HG03342 (cell line): ENCODE data around the gene SIAH2.
A peak's percentile ranks its signal among the peaks of the same experiment; 100 is the strongest.
"Not testable (repeated sequence)": the region's sequence is repeated elsewhere in the genome, so short reads cannot be mapped to it uniquely, and the experiment has no call there.

Source experiments
- ATAC-seq: cut with Tn5 transposase; IDR thresholded peaks from one replicate; pipeline ENCODE4 v1.9.1; 2021; ENCODE audit warnings: mild to moderate bottlenecking, moderate library complexity; ENCODE audit not compliant: unreplicated experiment

Gene SIAH2

GRCh38 chr3:150763122-150763840 is at the start of gene SIAH2:
TSS of gene SIAH2 (minus strand) at chr3:150763169. CDS start at chr3:150762849, 320 bp downstream.
- ATAC-seq, result peak; percentile 54

DNA sequence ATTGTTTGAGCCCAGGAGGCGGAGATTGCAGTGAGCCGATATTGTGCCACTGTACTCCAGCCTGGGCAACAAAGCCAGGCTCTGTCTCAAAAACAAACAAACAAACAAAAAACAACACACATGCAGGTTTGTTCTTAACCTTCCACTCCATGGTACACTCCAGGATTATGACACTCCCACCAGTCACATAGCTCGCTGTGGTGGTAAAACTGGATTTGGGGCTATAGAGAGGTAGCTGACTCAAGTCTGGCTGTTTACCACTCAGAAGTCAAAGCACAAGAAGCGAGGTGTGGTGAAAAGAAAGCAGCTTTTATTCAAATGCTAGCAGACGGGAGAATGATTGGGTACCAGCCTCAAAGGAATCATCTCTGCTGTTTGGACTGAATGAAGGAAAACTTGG is 49.0 kb upstream of the SIAH2 start:
- no peak for ATAC-seq

DNA sequence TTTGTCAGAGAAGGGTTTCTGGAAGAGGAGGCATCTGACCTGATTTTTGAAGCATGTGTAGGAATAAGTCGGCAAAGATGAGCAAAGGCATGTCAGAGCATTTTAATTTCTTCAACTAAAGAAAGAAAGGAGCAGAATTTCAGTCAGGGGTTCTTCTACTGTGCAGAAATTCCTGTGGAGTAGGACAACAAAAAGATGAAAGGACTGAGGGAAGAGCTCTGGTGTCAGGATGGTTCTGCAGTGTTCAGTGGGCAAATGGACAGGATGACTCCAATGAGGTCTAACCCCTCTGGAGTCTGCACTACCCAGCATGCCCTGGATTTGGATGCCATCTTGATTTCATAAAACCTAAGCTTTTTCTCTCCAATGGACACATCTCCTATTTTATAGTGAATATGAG is 47.7 kb upstream of the SIAH2 start:
- no peak for ATAC-seq

DNA sequence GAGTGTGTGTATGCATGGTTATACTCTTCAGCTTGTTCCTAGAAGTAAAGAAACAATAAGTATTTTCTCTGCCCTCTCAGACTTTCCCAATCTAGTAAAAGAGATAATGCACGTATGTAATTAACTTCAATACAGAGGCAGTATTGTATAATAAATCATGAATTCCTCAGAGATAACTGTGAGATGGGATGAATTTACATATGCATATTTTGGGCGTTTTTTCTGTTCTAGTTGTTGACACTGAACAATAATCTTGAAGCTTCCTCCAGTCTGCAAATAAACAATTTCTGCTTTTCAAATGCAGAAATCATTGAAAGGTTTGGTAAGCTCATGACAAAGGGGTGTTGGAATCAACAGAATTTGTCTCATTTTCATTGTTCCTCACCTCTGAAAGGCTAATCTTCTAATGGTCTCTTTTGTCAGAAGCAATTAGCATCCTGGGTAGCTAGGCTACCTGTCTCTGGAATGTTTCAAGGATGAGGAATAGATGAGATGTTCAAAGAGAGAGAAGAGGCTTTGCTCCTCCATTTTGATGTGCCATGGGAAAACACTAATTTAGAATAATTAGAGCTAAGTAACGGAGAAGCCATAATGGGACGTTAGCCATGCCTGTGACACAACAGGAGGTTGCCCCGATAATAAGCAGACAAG is 43.3 kb upstream of the SIAH2 start:
- ATAC-seq, result no peak

- no peak for ATAC-seq
Measured at GRCh38 chr3:150805354-150805753, 42.4 kb upstream of the SIAH2 start.

- ATAC-seq, result no peak
Measured at GRCh38 chr3:150803440-150803985, 40.5 kb upstream of the SIAH2 start.

DNA sequence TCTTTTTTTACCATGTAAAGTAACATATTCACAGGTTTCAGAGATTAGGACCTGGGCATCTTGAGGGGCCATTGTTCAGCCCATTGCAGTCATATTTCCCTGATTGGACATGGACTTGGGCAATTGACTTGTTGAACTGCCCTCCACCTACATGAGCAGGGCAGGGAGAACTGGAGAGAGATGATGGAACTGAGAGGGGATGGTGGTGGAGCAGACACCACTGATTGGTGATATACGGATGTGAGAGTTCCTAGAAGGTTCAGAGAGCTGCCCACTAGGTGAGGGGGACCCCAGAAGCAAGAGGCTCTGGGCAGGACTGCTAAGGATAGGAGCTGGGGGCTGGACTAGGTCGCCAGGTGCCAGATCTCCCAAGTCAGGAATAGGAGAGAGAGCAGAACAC is 37.8 kb upstream of the SIAH2 start:
- no peak for ATAC-seq

- ATAC-seq, result no peak
Measured at GRCh38 chr3:150798122-150798618, 35.2 kb upstream of the SIAH2 start.

DNA sequence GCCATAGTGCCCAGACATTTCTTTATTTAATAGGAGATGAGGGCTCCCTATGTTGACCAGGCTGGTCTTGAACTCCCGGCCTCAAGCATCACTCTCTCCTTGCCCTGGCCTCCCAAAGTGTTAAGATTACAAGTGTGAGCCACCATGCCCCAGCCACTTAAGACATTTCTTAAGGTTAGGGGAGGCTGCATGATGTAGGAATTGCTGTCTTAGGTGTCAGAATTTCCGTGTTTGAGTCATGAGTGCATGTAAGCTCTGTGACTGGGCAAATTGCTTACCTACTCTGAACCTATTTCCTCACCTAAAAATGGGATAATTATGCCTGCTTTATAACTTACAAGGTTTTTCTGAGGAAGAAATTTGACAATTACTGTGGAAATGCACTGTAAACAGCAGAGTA is 34.2 kb upstream of the SIAH2 start:
- ATAC-seq, result no peak

DNA sequence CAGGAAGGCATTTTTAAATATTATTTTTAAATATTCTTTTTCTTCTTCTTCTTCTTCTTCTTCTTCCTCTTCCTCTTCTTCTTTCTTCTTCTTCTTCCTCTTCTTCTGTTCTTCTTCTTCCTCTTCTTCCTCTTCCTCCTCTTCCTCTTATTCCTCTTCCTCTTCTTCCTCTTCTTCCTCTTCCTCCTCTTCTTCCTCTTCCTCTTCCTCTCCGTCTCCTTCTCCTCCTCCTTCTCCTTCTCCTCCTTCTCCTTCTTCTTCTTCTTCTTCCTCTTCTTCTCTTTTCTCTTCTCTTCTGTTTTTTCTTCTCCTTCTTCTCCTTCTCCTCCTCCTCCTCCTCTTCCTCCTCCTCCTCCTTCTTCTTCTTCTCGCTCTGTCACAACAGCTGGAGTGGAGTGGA is 33.6 kb upstream of the SIAH2 start:
- ATAC-seq, result not testable (repeated sequence)

DNA sequence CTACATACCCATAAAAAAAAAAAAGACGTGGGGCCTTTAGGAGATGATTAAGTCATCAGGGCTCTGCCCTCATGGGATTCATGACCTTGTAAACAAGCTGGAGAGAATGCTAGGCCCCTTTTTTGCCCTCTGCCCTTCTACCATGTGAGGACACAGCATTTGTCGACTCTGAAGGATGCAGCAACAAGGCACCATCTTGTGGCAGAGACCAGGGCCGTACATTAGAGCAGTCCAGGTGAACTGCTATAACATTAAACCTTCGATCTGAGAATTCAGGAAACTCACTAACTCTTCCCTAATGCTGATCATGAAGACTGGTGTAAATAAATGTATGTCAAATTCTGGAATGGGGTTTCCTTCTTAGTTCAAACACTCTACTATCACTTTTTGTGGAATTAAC is 30.7 kb upstream of the SIAH2 start:
- no peak for ATAC-seq

GRCh38 chr3:150790629-150791028 is 27.7 kb upstream of the SIAH2 start:
- no peak for ATAC-seq

DNA sequence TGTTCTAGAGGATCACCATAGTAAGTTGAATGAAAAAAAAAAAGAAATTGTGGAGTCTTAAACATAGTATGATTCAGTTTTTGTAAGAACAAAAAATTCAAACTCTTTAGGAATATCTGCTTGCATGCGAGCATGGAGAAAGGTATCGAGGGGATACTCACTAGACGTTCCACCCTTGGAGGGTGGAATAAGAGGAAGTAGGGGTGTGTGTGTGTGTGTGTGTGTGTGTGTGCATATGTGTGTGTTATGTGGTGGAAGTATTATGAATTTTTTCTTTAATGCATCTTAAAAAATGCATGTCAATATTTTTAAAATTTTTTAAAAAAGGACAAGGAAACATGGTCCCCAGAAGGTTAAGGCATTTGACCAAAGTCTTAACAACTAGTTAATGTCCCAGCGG is 26.5 kb upstream of the SIAH2 start:
- no peak for ATAC-seq

- peak; percentile 74 for ATAC-seq
Measured at GRCh38 chr3:150787741-150788370, 24.9 kb upstream of the SIAH2 start.

DNA sequence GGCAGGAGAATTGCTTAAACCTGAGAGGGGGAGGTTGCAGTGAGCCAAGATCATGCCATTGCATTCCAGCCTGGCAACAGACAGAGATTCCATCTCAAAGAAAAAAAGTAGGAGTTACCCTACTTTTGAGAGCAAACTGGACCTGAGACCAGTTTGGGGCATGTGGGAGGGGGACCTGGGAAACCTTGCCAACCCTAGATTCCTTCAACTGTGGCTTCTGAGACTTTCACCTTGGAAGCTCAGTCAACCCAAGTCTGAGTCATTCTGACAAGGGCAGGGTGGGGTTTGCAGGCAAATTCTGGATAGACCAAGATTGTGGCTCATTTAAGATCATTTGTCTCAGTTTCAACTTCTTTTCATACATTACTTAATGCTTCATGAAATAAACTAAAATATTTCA is 23.8 kb upstream of the SIAH2 start:
- no peak for ATAC-seq

GRCh38 chr3:150784747-150785125 is 21.8 kb upstream of the SIAH2 start:
- ATAC-seq, result no peak

GRCh38 chr3:150783920-150784746 is 21.2 kb upstream of the SIAH2 start:
- peak; percentile 63 for ATAC-seq

GRCh38 chr3:150783316-150783715 is 20.3 kb upstream of the SIAH2 start:
- ATAC-seq, result no peak

GRCh38 chr3:150779402-150779858 is 16.5 kb upstream of the SIAH2 start:
- no peak for ATAC-seq

DNA sequence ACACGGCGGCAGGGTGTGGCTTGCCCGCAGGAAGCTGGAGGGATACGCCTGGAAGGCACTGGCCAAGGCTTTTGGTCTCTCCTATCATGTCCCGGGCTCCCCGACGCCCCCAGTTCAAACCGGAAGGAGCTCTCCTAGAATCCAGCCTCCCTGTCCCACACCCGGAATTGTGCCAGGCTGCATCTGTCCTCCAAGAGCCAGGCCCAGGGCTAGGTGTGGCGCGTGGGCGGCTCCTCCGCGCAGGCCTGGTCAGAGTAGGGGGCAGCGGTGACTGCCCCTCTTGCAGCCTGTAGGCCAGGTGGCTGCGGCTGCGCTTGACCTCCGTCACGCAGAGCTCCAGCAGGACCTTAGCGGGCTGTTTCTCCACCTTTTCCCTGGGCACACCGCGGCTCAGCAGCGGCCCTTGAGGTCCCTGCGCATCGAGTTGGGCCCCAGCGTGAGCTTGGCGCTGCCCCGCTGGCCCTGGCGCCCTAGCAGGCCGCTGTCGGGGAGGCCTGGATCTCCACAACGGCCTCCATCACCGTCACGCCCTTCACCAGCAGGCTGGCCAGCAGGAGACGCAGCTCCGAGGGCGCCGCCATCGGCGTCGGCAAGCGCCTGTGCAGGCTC is 15.9 kb upstream of the SIAH2 start:
- ATAC-seq, result no peak
